Osteoblast (primary cell): ENCODE data around the gene FLT3. TPM values are rescaled to one million over a fixed set of nuclear protein-coding genes. Genes with fewer than 3 reads are reported as not detected.

Experiments
- DNase-seq: peaks from one replicate; pipeline ENCODE4 v3.0.0; 2011; ENCODE audit warnings: low spot score, mixed read lengths; ENCODE audit not compliant: insufficient read length; ENCODE audit errors: missing footprints
- H2AFZ ChIP-seq: 2 replicates; pipeline ENCODE4 v1.6.0; 2011; ENCODE audit warnings: mild to moderate bottlenecking, low read length
- H3K27ac ChIP-seq: 2 replicates; pipeline ENCODE4 v1.5.1; 2011; ENCODE audit warnings: mild to moderate bottlenecking, low read depth, low read length, moderate library complexity
- H3K27me3 ChIP-seq: 2 replicates; pipeline ENCODE4 v1.6.0; 2012; ENCODE audit warnings: mild to moderate bottlenecking, control low read depth, inconsistent platforms, low read length, moderate library complexity; ENCODE audit not compliant: insufficient read depth
- H3K36me3 ChIP-seq: 2 replicates; pipeline ENCODE4 v1.5.1; 2011; ENCODE audit warnings: mild to moderate bottlenecking, low read length, control low read depth, moderate library complexity; ENCODE audit not compliant: insufficient read depth
- H3K4me1 ChIP-seq: 2 replicates; pipeline ENCODE4 v1.5.1; 2011; ENCODE audit warnings: mild to moderate bottlenecking, low read length, control low read depth, moderate library complexity; ENCODE audit not compliant: insufficient read depth
- H3K4me2 ChIP-seq: 2 replicates; pipeline ENCODE4 v1.6.0; 2011; ENCODE audit warnings: mild to moderate bottlenecking, low read length; ENCODE audit not compliant: insufficient read depth
- H3K4me3 ChIP-seq: fragments of 200-600 bp; sonication (generic); 3 replicates; pipeline ENCODE4 v1.5.1; 2012; ENCODE audit warnings: mild to moderate bottlenecking, low read length, inconsistent platforms; ENCODE audit not compliant: insufficient read depth
- H3K79me2 ChIP-seq: 2 replicates; pipeline ENCODE4 v1.6.0; 2012; ENCODE audit warnings: mild to moderate bottlenecking, low read length, control low read depth, inconsistent platforms; ENCODE audit not compliant: insufficient read depth
- H3K9me3 ChIP-seq: 2 replicates; pipeline ENCODE4 v1.5.1; 2011; ENCODE audit warnings: low read depth, low read length, control low read depth
- H4K20me1 ChIP-seq: 2 replicates; pipeline ENCODE4 v1.6.0; 2012; ENCODE audit warnings: mild to moderate bottlenecking, low read length, control low read depth; ENCODE audit not compliant: insufficient read depth
- total RNA-seq: library from RNA; depleted of rRNA; stranded (reverse); fragments of >200 nt; gene quantifications from 2 replicates; pipeline ENCODE4 v1.2.3, GENCODE V29; 2012
- TF ChIP-seq, protein P1 (sequence below): IDR thresholded peaks from 2 replicates; pipeline ENCODE4 v1.5.1; 2011; ENCODE audit warnings: mild to moderate bottlenecking, low read depth, low read length, moderate library complexity; ENCODE audit errors: extremely low read depth

The FLT3 gene
- total RNA-seq, 1 donor: not detected

DNA sequence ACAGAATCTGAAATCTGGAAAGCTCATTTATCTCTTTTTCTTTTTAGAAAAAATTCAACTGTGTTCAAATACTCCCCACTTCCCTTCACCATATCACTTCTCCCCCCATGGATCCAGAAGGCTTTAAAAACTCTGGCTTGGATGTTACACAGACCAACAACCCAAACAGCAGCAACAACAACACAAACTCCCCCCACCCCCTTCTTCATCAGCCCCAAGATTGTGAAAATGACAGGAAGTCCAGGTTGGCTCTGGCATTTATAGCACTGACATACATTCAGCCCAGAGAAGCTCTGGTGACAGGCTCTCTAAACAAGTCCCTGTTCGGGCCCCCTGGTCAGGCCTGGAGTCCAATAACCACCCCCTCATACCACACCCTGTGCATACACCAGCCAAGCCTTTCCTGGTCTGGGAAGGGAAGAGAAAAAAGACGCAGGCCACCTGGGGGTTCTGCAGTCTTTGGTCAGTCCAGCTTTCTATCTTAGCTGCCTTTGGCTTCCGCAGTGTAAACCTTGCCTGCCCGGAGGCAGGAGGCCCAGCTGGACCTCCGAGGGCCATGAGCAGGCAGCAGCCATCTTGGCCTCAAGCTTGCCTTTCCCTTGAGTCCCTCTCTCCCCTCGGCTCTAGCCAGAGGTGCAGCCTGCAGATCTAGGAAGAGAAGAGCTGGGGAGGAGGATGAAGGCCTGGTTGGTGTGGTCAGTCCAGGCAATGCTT, 138.1 kb downstream of the FLT3 start:
- Histone ChIP-seq H3K27me3 (peaks cover 69% of the 10 kb centered on the region), H2AFZ (no peak overlapping the region), H3K79me2 (no peaks in the 10 kb centered on the region), H4K20me1 (no peaks in the 10 kb centered on the region), H3K36me3 (no peaks in the 10 kb centered on the region), H3K4me3 (no peak overlapping the region), H3K27ac (no peak overlapping the region), H3K9me3 (no peaks in the 10 kb centered on the region), H3K4me1 (no peaks in the 10 kb centered on the region), H3K4me2 (no peak overlapping the region)
- TF ChIP-seq, protein P1, sequence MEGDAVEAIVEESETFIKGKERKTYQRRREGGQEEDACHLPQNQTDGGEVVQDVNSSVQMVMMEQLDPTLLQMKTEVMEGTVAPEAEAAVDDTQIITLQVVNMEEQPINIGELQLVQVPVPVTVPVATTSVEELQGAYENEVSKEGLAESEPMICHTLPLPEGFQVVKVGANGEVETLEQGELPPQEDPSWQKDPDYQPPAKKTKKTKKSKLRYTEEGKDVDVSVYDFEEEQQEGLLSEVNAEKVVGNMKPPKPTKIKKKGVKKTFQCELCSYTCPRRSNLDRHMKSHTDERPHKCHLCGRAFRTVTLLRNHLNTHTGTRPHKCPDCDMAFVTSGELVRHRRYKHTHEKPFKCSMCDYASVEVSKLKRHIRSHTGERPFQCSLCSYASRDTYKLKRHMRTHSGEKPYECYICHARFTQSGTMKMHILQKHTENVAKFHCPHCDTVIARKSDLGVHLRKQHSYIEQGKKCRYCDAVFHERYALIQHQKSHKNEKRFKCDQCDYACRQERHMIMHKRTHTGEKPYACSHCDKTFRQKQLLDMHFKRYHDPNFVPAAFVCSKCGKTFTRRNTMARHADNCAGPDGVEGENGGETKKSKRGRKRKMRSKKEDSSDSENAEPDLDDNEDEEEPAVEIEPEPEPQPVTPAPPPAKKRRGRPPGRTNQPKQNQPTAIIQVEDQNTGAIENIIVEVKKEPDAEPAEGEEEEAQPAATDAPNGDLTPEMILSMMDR: no peak
- no peak for DNase-seq

DNA sequence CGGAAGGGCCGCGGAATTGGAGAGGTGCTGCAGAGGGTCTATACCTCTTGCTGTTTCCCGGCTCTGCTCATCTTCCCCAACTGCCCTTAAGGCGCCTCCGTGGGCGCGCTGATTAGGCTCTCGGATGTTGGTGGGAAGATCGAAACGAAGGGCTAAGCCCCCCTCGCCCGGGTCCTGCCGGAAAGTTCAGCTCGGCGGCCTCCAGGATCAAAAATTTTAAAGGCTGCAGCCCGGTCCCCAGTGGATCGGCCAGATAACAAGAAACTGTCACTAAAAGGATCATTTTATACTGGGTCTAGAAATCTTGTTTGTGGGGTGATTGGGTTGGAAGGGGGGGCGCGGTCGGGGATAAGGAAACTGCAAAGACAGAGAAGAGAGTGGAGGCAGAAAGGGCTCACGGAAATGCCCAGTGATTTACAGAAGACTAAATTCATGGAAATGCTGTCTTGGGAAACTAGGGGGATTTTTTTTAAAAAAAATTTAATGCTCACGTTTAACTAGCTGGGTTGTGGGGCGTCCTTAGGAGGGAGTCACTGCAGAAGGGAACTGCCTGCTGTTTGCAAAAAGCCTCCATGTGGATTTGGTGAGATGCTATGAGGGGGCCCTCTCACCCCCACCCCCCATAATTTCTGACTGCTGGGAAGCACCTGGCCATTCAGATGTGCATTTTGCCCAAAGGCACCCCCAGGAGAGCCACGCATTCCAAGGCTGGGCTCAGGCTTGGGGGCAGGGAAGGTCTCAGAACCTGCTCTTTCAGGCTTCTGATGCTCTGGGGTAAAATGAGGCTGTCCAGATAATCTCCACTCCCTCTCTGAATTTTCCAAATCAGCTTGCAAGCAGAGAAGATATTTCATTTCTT, 138.9 kb downstream of the FLT3 start:
- Histone ChIP-seq H3K4me3 (no peak overlapping the region), H2AFZ (no peak overlapping the region)

DNA sequence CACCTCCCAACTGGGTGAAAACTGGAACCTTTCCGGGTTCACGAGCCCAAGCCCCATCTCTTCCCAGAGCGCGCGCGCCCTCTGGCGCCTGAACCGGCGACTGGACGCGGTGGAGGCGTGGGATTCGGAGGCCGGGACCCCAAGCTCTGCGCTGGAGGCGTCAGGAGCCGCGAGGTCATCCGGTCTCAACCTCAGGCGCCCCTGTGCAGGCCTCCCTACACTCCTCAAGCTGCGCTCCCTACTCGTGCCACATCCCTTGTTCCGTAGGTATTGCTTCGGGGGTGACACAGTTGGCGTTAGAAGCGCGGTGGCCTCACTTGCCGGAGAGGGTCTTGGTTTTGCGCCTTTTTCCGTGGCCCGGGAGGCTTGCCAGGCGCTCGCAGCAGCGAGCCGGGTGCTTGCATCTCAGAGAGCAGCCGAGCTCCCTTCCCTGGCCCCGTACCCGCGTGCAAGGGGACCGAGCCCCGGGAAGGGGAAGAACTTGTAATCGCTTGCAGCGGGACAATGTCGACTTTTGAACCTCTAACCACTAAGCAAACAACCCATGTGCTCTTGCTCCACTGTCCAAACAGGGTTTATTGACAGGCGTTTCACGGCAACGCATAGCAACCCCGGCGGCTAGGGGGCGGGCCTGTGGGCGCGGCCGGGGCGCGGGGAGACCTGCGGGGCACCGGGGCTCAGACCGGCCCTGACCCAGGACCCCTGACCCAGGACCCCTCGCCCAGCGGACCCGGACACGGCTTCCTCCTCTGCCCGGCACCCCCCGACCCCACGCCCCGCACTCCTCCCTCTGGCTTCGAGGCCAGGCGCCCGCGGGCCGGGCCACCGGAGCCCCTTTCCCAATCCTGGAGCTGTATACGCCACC, 139.8 kb downstream of the FLT3 start:
- H2AFZ ChIP-seq: peak overlapping the region; percentile 29
- no peak overlapping the region for H3K27ac ChIP-seq
- TF ChIP-seq, protein P1: peak; percentile 30
- no peaks in the 10 kb centered on the region for H3K9me3 ChIP-seq
- no peaks in the 10 kb centered on the region for H4K20me1 ChIP-seq
- H3K36me3 ChIP-seq: no peaks in the 10 kb centered on the region
- no peaks in the 10 kb centered on the region for H3K4me1 ChIP-seq
- peak overlapping the region; percentile 10 for H3K4me3 ChIP-seq
- peak; percentile 94 for DNase-seq
- H3K79me2 ChIP-seq: no peaks in the 10 kb centered on the region
- H3K27me3 ChIP-seq: peaks cover 66% of the 10 kb centered on the region
- H3K4me2 ChIP-seq: peak overlapping the region; percentile 58

More for the DNA sequence above, 138.9 kb downstream of the FLT3 start:
- Histone ChIP-seq H3K9me3 (no peaks in the 10 kb centered on the region), H3K36me3 (no peaks in the 10 kb centered on the region), H3K27ac (no peak overlapping the region), H3K4me1 (no peaks in the 10 kb centered on the region), H4K20me1 (no peaks in the 10 kb centered on the region), H3K79me2 (no peaks in the 10 kb centered on the region), H3K4me2 (no peak overlapping the region), H3K27me3 (peaks cover 69% of the 10 kb centered on the region)
- DNase-seq: peak; percentile 48
- TF ChIP-seq, protein P1: no peak
